Loucy (cell line): ENCODE data around the gene FCHSD2.

Source experiments
- CTCF ChIP-seq: fragments of 200-600 bp; sonication (generic); conservative IDR thresholded peaks from 2 replicates; pipeline ENCODE4 v1.5.1; 2014; ENCODE audit warnings: mild to moderate bottlenecking, antibody characterized with exemption, low read length
- EZH2phosphoT487 ChIP-seq: fragments of 200-600 bp; IDR thresholded peaks from 2 replicates; pipeline ENCODE4 v1.6.1; 2018; ENCODE audit warnings: antibody characterized with exemption, mild to moderate bottlenecking, moderate library complexity, borderline replicate concordance

GRCh38 chr11:73143126-73143838 lies 1.2 kb upstream of the FCHSD2 start:
- no peak for TF ChIP-seq CTCF
- TF ChIP-seq EZH2phosphoT487, result no peak
